Measurements from ENCODE around the gene TOLLIP.

TOLLIP gene

GRCh38 chr11:1235901-1236315 lies 73.5 kb downstream of the TOLLIP start:
- FAIRE-seq = no peak
- DNase-seq (ENCODE audit: insufficient read length, low spot score) = no peak
- TF ChIP-seq PAX5 (IDR thresholded peaks at IDR 0.05; ENCODE audit: insufficient read depth, low read length, severe bottlenecking) = no peak
- no peak for TF ChIP-seq POU2F2 (IDR thresholded peaks at IDR 0.05; ENCODE audit: low read depth, low read length)
- no peak for TF ChIP-seq TAF1 (IDR thresholded peaks at IDR 0.05; ENCODE audit: low read depth, low read length)
- TF ChIP-seq POLR2AphosphoS5 (IDR thresholded peaks at IDR 0.05; ENCODE audit: low read depth, low read length) = no peak
- no peak for TF ChIP-seq POLR2A (IDR thresholded peaks at IDR 0.05; ENCODE audit: low read depth, low read length)

GRCh38 chr11:1235306-1235900 lies 74.0 kb downstream of the TOLLIP start:
- no peak for TF ChIP-seq POLR2A (IDR thresholded peaks at IDR 0.05; ENCODE audit: low read depth, low read length)
- TF ChIP-seq POU2F2 (IDR thresholded peaks at IDR 0.05; ENCODE audit: low read depth, low read length) = no peak
- no peak for TF ChIP-seq POLR2AphosphoS5 (IDR thresholded peaks at IDR 0.05; ENCODE audit: low read depth, low read length)
- TF ChIP-seq SPI1 (IDR thresholded peaks at IDR 0.05; ENCODE audit: low read depth, low read length) = no peak
- DNase-seq (ENCODE audit: insufficient read length, low spot score) = no peak
- no peak for FAIRE-seq

GRCh38 chr11:1234771-1235305 lies 74.6 kb downstream of the TOLLIP start:
- TF ChIP-seq SPI1 (IDR thresholded peaks at IDR 0.05; ENCODE audit: low read depth, low read length) (no peak), POU2F2 (IDR thresholded peaks at IDR 0.05; ENCODE audit: low read depth, low read length) (no peak), POLR2A (IDR thresholded peaks at IDR 0.05; ENCODE audit: low read depth, low read length) (no peak), TAF1 (IDR thresholded peaks at IDR 0.05; ENCODE audit: low read depth, low read length) (no peak), POLR2AphosphoS5 (IDR thresholded peaks at IDR 0.05; ENCODE audit: low read depth, low read length) (no peak), PAX5 (IDR thresholded peaks at IDR 0.05; ENCODE audit: insufficient read depth, low read length, severe bottlenecking) (no peak)
- DNase-seq (ENCODE audit: insufficient read length, low spot score) (no peak), FAIRE-seq (no peak)

GRCh38 chr11:1234054-1234720 lies 75.2 kb downstream of the TOLLIP start:
- no peak for DNase-seq (ENCODE audit: insufficient read length, low spot score)
- no peak for FAIRE-seq
- TF ChIP-seq POLR2AphosphoS5 (IDR thresholded peaks at IDR 0.05; ENCODE audit: low read depth, low read length) (no peak), TAF1 (IDR thresholded peaks at IDR 0.05; ENCODE audit: low read depth, low read length) (no peak), PAX5 (IDR thresholded peaks at IDR 0.05; ENCODE audit: insufficient read depth, low read length, severe bottlenecking) (no peak), POU2F2 (IDR thresholded peaks at IDR 0.05; ENCODE audit: low read depth, low read length) (no peak), SPI1 (IDR thresholded peaks at IDR 0.05; ENCODE audit: low read depth, low read length) (no peak), POLR2A (IDR thresholded peaks at IDR 0.05; ENCODE audit: low read depth, low read length) (no peak)

GRCh38 chr11:1233351-1234053 lies 75.9 kb downstream of the TOLLIP start:
- no peak for DNase-seq (ENCODE audit: insufficient read length, low spot score)
- TF ChIP-seq PAX5 (IDR thresholded peaks at IDR 0.05; ENCODE audit: insufficient read depth, low read length, severe bottlenecking) = no peak
- TF ChIP-seq POU2F2 (IDR thresholded peaks at IDR 0.05; ENCODE audit: low read depth, low read length) = no peak
- no peak for TF ChIP-seq POLR2AphosphoS5 (IDR thresholded peaks at IDR 0.05; ENCODE audit: low read depth, low read length)
- TF ChIP-seq POLR2A (IDR thresholded peaks at IDR 0.05; ENCODE audit: low read depth, low read length) = no peak
- no peak for TF ChIP-seq TAF1 (IDR thresholded peaks at IDR 0.05; ENCODE audit: low read depth, low read length)
- no peak for TF ChIP-seq SPI1 (IDR thresholded peaks at IDR 0.05; ENCODE audit: low read depth, low read length)
- no peak for FAIRE-seq

GRCh38 chr11:1232883-1233321 lies 76.5 kb downstream of the TOLLIP start:
- FAIRE-seq (no peak), DNase-seq (ENCODE audit: insufficient read length, low spot score) (no peak)
- TF ChIP-seq PAX5 (IDR thresholded peaks at IDR 0.05; ENCODE audit: insufficient read depth, low read length, severe bottlenecking) (no peak), TAF1 (IDR thresholded peaks at IDR 0.05; ENCODE audit: low read depth, low read length) (no peak), SPI1 (IDR thresholded peaks at IDR 0.05; ENCODE audit: low read depth, low read length) (no peak), POLR2A (IDR thresholded peaks at IDR 0.05; ENCODE audit: low read depth, low read length) (no peak), POU2F2 (IDR thresholded peaks at IDR 0.05; ENCODE audit: low read depth, low read length) (no peak), POLR2AphosphoS5 (IDR thresholded peaks at IDR 0.05; ENCODE audit: low read depth, low read length) (no peak)

GRCh38 chr11:1232021-1232882 lies 77.2 kb downstream of the TOLLIP start:
- no peak for FAIRE-seq
- DNase-seq (ENCODE audit: insufficient read length, low spot score) = no peak
- TF ChIP-seq POU2F2 (IDR thresholded peaks at IDR 0.05; ENCODE audit: low read depth, low read length) (no peak), TAF1 (IDR thresholded peaks at IDR 0.05; ENCODE audit: low read depth, low read length) (no peak), POLR2A (IDR thresholded peaks at IDR 0.05; ENCODE audit: low read depth, low read length) (no peak), SPI1 (IDR thresholded peaks at IDR 0.05; ENCODE audit: low read depth, low read length) (no peak), POLR2AphosphoS5 (IDR thresholded peaks at IDR 0.05; ENCODE audit: low read depth, low read length) (no peak), PAX5 (IDR thresholded peaks at IDR 0.05; ENCODE audit: insufficient read depth, low read length, severe bottlenecking) (no peak)

- no peak for TF ChIP-seq POLR2AphosphoS5 (IDR thresholded peaks at IDR 0.05; ENCODE audit: low read depth, low read length)
- TF ChIP-seq TAF1 (IDR thresholded peaks at IDR 0.05; ENCODE audit: low read depth, low read length) = no peak
- TF ChIP-seq POLR2A (IDR thresholded peaks at IDR 0.05; ENCODE audit: low read depth, low read length) = no peak
- TF ChIP-seq SPI1 (IDR thresholded peaks at IDR 0.05; ENCODE audit: low read depth, low read length) = no peak
- no peak for TF ChIP-seq POU2F2 (IDR thresholded peaks at IDR 0.05; ENCODE audit: low read depth, low read length)
- TF ChIP-seq PAX5 (IDR thresholded peaks at IDR 0.05; ENCODE audit: insufficient read depth, low read length, severe bottlenecking) = no peak
- FAIRE-seq (no peak), DNase-seq (ENCODE audit: insufficient read length, low spot score) (no peak)
Measured at GRCh38 chr11:1231396-1232020, 77.9 kb downstream of the TOLLIP start.

Measured in GM12891 (cell line).